Tibial artery (tissue), 4 donors: Measurements from ENCODE around the gene NXPH1.

ENCODE experiments used
- DNase-seq, 2 donors: peaks; one replicate each; pipeline ENCODE4 v3.0.0-alpha.2; 2019
- H3K27ac ChIP-seq, 2 donors: fragments of 200-600 bp; sonication (generic) in 1 of 2; 1 replicate in 1 of 2; 2 replicates in 1 of 2; pipeline ENCODE4 v1.5.1; 2018 to 2019; ENCODE audit warnings: mild to moderate bottlenecking in 1 of 2
- H3K27me3 ChIP-seq, 2 donors: fragments of 200-600 bp; sonication (generic) in 1 of 2; one replicate each; pipeline versions ENCODE4 v1.5.1 to v1.6.0; 2016 to 2019
- H3K36me3 ChIP-seq, 3 donors: fragments of 200-600 bp; sonication (generic) in 2 of 3; one replicate each; pipeline ENCODE4 v1.5.1; 2016 to 2019; ENCODE audit warnings: mild to moderate bottlenecking in 2 of 3
- H3K4me1 ChIP-seq, 4 donors: fragments of 200-600 bp; sonication (generic) in 2 of 4; 1 replicate in 3 of 4; 2 replicates in 1 of 4; pipeline ENCODE4 v1.5.1; 2016 to 2019
- H3K4me3 ChIP-seq, 2 donors: fragments of 200-600 bp; sonication (generic) in 1 of 2; 1 replicate in 1 of 2; 2 replicates in 1 of 2; pipeline ENCODE4 v1.5.1; 2018 to 2019; ENCODE audit warnings: mild to moderate bottlenecking in 2 of 2
- H3K9me3 ChIP-seq, 3 donors: fragments of 200-600 bp; sonication (generic) in 1 of 3; one replicate each; pipeline ENCODE4 v1.5.1; 2016 to 2019
- intact Hi-C: fragments of 100-400 bp; cut with DNase I; formaldehyde crosslinking; loops from one replicate; pipeline ENCODE4 v1.15.0; 2023; ENCODE audit warnings: low total_unique reads
- TF ChIP-seq, protein P1 (sequence below), 2 experiments: fragments of 200-600 bp in 1 of 2; fragments of 450-650 bp in 1 of 2; IDR thresholded peaks; one replicate each; pipeline ENCODE4 v1.5.1; 2017 to 2019; ENCODE audit warnings: antibody characterized with exemption in 2 of 2, mild to moderate bottlenecking in 1 of 2, moderate library complexity in 1 of 2

Gene NXPH1

DNA sequence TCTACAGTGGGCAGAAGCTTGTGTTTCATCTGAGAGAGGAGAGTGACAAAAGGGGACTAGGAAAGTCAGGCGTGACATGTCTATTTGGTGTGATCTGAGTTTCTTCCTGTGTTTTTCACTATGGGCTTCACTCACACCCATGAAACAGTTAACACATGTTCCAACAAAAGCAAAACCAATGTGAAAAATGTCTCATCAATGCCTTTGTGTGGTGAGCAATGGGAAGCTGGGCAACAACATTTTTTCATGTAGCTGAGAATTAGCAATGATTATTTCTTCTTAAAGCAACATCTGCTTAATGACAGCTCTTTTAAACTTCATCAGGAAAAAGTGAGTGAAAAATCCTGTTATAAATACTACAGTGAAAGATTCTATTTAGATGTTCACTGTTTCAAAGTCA lies 76.2 kb downstream of the NXPH1 start:
- Histone ChIP-seq H3K27ac (no peak overlapping the region), H3K36me3 (no peaks in the 10 kb centered on the region), H3K9me3 (no peaks in the 10 kb centered on the region), H3K27me3 (no peaks in the 10 kb centered on the region), H3K4me3 (no peak overlapping the region), H3K4me1 (no peaks in the 10 kb centered on the region)
- TF ChIP-seq, protein P1, sequence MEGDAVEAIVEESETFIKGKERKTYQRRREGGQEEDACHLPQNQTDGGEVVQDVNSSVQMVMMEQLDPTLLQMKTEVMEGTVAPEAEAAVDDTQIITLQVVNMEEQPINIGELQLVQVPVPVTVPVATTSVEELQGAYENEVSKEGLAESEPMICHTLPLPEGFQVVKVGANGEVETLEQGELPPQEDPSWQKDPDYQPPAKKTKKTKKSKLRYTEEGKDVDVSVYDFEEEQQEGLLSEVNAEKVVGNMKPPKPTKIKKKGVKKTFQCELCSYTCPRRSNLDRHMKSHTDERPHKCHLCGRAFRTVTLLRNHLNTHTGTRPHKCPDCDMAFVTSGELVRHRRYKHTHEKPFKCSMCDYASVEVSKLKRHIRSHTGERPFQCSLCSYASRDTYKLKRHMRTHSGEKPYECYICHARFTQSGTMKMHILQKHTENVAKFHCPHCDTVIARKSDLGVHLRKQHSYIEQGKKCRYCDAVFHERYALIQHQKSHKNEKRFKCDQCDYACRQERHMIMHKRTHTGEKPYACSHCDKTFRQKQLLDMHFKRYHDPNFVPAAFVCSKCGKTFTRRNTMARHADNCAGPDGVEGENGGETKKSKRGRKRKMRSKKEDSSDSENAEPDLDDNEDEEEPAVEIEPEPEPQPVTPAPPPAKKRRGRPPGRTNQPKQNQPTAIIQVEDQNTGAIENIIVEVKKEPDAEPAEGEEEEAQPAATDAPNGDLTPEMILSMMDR (IDR thresholded peaks at IDR 0.05): no peak
- intact Hi-C loops: no loop called here
- DNase-seq: no peak

DNA sequence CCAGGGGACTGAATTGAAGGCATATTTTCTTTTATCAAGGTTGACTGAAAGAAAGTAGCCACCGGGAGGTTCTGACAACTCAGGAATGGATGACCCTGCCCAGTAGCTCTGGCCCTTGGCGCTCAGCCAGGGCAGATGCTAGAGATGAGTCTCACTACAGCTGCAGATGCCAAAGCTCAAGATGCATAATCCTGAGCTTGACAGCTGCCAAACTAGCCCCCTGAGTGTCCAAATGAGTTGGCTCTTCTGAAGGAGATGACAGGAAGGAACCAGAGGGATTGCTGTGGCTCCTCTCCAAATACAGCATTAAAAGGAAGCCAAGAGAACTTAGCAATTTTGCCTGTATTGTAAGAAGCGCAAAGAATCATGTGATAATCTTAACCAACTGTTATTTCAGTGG lies 78.4 kb downstream of the NXPH1 start:
- H3K27me3 ChIP-seq: no peaks in the 10 kb centered on the region
- H3K36me3 ChIP-seq: no peaks in the 10 kb centered on the region
- TF ChIP-seq, protein P1 (IDR thresholded peaks at IDR 0.05): no peak
- no peaks in the 10 kb centered on the region for H3K4me1 ChIP-seq
- H3K27ac ChIP-seq: no peak overlapping the region
- no peak overlapping the region for H3K4me3 ChIP-seq
- intact Hi-C loops: no loop called here
- no peaks in the 10 kb centered on the region for H3K9me3 ChIP-seq
- DNase-seq: no peak

DNA sequence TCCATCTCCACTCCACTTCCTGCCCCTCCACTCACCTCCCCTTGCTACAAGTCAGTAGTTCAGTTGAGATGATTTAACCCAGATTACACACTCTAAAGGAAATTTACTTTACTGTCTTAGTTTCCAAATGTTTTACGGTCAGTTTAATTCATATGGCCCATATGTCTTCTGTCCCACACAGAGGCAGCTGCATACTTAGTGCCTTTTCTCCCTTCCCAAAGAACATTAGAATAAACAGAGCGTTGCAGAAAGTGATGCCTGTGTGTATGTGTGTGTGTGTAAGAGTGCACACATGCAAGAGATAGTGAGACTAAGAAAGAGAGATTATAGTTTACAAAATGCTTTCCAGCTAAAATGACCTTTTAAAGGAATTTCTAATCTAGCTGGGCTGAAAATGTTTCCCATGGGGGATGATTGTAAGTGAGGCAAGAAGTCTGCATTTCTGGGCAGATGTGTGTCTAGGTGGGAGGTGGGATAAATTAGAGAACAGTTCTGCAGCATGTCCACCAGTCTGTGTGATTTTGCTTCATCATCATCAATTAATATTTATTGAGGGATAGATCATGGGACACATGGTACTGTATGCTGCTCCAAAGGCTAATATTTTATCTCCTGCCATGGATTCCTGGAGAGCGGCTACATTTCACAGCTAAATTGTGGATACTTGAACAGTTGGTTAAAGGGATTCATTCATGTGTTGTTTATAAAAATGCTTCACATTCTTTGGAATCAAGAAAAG lies 81.5 kb downstream of the NXPH1 start:
- intact Hi-C loops: no loop called here
- DNase-seq: no peak
- TF ChIP-seq, protein P1 (IDR thresholded peaks at IDR 0.05): no peak
- Histone ChIP-seq H3K9me3 (no peaks in the 10 kb centered on the region), H3K27me3 (no peaks in the 10 kb centered on the region), H3K4me3 (no peak overlapping the region), H3K36me3 (no peaks in the 10 kb centered on the region), H3K4me1 (no peaks in the 10 kb centered on the region), H3K27ac (no peak overlapping the region)

DNA sequence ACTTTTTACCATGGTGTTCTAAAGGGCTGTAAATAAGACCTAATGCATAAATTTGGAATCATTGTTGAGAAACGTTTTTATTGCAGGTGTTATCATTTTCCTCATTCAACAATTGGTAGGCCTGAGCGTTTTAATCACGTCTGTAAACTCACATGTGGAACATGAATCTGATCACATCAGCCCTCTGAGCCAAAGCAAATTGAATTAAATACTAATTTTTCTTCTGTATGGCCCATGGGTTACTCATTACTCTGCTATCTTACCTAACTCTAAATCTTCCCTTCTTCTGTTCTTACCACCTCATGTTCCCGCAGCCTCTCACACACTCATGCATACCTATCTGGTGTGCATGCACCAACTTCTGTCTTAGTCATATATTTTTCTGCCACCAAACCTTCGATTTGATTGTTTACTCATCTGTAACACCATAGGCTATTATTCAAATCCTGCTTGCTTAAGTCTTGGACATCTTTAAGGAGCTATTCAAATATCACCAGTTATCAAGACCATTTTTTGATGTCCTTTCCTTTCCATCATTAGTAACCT lies 82.3 kb downstream of the NXPH1 start:
- TF ChIP-seq, protein P1 (IDR thresholded peaks at IDR 0.05): no peak
- intact Hi-C loops: no loop called here
- H3K36me3 ChIP-seq: no peaks in the 10 kb centered on the region
- no peaks in the 10 kb centered on the region for H3K9me3 ChIP-seq
- DNase-seq: no peak
- no peaks in the 10 kb centered on the region for H3K27me3 ChIP-seq
- no peak overlapping the region for H3K4me3 ChIP-seq
- no peaks in the 10 kb centered on the region for H3K4me1 ChIP-seq
- no peak overlapping the region for H3K27ac ChIP-seq

DNA sequence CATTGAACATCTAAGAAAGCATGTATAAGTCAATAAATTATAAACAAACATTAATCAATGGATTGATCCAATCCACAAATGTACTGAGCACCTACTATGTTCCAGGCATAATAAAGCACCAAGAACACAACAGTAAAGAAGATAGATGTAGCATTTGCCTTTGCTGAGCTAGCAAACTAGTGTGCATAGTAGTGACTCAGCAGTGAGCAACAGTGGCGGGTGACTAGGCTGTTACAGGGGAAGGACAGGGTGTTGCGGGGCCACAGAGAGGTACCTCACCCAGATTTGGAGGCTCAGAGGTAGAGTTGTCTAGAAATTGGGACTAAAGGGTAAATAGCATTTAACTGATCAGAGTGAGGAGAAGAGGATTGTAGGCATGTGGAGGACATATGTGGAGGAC lies 83.6 kb downstream of the NXPH1 start:
- no peak overlapping the region for H3K4me3 ChIP-seq
- no peaks in the 10 kb centered on the region for H3K9me3 ChIP-seq
- H3K4me1 ChIP-seq: no peaks in the 10 kb centered on the region
- intact Hi-C loops: no loop called here
- H3K27me3 ChIP-seq: no peaks in the 10 kb centered on the region
- TF ChIP-seq, protein P1 (IDR thresholded peaks at IDR 0.05): no peak
- DNase-seq: no peak
- no peak overlapping the region for H3K27ac ChIP-seq
- no peaks in the 10 kb centered on the region for H3K36me3 ChIP-seq
